SK-N-SH (cell line): ENCODE results near the gene PTPN6. TPM values are rescaled to one million over a fixed set of nuclear protein-coding genes. Genes with fewer than 3 reads are reported as not detected.

Experiments
- CTCF ChIA-PET: fragments of 300-600, 350-600 bp; formaldehyde crosslinking; extraction: SDS; loops from one replicate; lab custom pipeline; 2021; lab: Yijun Ruan, JAX
- POLR2A ChIA-PET: fragments of 350-600 bp; sonication (Branson Sonifier 250); formaldehyde crosslinking; extraction: SDS; loops from one replicate; lab custom pipeline; 2020; ENCODE audit warnings: antibody characterized with exemption, inconsistent platforms; lab: Yijun Ruan, JAX
- DNase-seq: peaks from one replicate; pipeline ENCODE4 v3.0.0; 2012
- H2AFZ ChIP-seq: fragments of 200-600 bp; sonication (generic); 2 replicates; pipeline ENCODE4 v1.8.1; 2016; ENCODE audit warnings: antibody characterized with exemption, mild to moderate bottlenecking, low read depth
- H3F3A ChIP-seq: fragments of 200-600 bp; sonication (generic); replicated peaks from 2 replicates; pipeline ENCODE3; 2016; ENCODE audit warnings: antibody characterized with exemption, mild to moderate bottlenecking; ENCODE audit not compliant: insufficient read depth
- H3K27ac ChIP-seq, 2 experiments: fragments of 200-500 bp in 1 of 2; fragments of 200-600 bp in 1 of 2; sonication (Bioruptor generic) in 1 of 2; sonication (generic), shearing (Covaris generic) in 1 of 2; 2 replicates each; pipeline versions ENCODE4 v1.5.1 to v1.6.1; 2014 to 2016; ENCODE audit warnings: low read depth in 2 of 2, inconsistent platforms in 1 of 2, low read length in 1 of 2, mild to moderate bottlenecking in 1 of 2, mixed read lengths in 1 of 2
- H3K27me3 ChIP-seq: fragments of 200-600 bp; sonication (generic), shearing (Covaris generic); 2 replicates; pipeline ENCODE4 v1.6.1; 2016; ENCODE audit warnings: mixed run types; ENCODE audit not compliant: insufficient read depth
- H3K36me3 ChIP-seq, 2 experiments: fragments of 200-500 bp in 1 of 2; fragments of 200-600 bp in 1 of 2; sonication (Bioruptor generic) in 1 of 2; sonication (generic) in 1 of 2; replicated peaks in 1 of 2; 2 replicates each; pipeline versions ENCODE3 to v1.5.1; 2014 to 2016; ENCODE audit warnings: low read length in 1 of 2, mild to moderate bottlenecking in 1 of 2; ENCODE audit not compliant: insufficient read depth in 2 of 2, control insufficient read depth in 1 of 2
- H3K4me1 ChIP-seq, 2 experiments: fragments of 200-500 bp in 1 of 2; fragments of 200-600 bp in 1 of 2; sonication (Bioruptor generic) in 1 of 2; sonication (generic), shearing (Covaris generic) in 1 of 2; 2 replicates each; pipeline versions ENCODE4 v1.5.1 to v1.6.1; 2014 to 2016; ENCODE audit warnings: low read depth in 1 of 2, low read length in 1 of 2, mixed run types in 1 of 2; ENCODE audit not compliant: insufficient read depth in 2 of 2, control insufficient read depth in 1 of 2
- H3K4me2 ChIP-seq: fragments of 200-600 bp; sonication (generic), shearing (Covaris generic); 2 replicates; pipeline ENCODE4 v1.6.1; 2017; ENCODE audit warnings: mixed run types
- H3K4me3 ChIP-seq, 2 experiments: fragments of 200-500 bp in 1 of 2; fragments of 200-600 bp in 1 of 2; sonication (Bioruptor generic) in 1 of 2; sonication (generic), shearing (Covaris generic) in 1 of 2; 2 replicates each; pipeline versions ENCODE4 v1.5.1 to v1.8.1; 2014 to 2016; ENCODE audit warnings: low read depth in 2 of 2, inconsistent platforms in 1 of 2, low read length in 1 of 2, mild to moderate bottlenecking in 1 of 2, mixed read lengths in 1 of 2, moderate library complexity in 1 of 2
- H3K79me2 ChIP-seq: fragments of 200-600 bp; sonication (generic); 2 replicates; pipeline ENCODE4 v1.8.1; 2017; ENCODE audit warnings: mild to moderate bottlenecking; ENCODE audit not compliant: insufficient read depth
- H3K9ac ChIP-seq: fragments of 200-600 bp; sonication (generic); 2 replicates; pipeline ENCODE4 v1.6.1; 2017; ENCODE audit warnings: mixed run types
- H3K9me2 ChIP-seq: fragments of 200-600 bp; sonication (generic); 2 replicates; pipeline ENCODE4 v1.6.1; 2017; ENCODE audit warnings: mixed run types
- H3K9me3 ChIP-seq: fragments of 200-600 bp; sonication (generic); 2 replicates; pipeline ENCODE4 v1.6.1; 2017; ENCODE audit warnings: mixed run types, mild to moderate bottlenecking, moderate library complexity
- H4K20me1 ChIP-seq: fragments of 200-600 bp; sonication (generic); 2 replicates; pipeline ENCODE4 v1.6.1; 2017; ENCODE audit warnings: mild to moderate bottlenecking, mixed run types; ENCODE audit not compliant: insufficient read depth
- ELF1 ChIP-seq: IDR thresholded peaks from 2 replicates; pipeline ENCODE4 v1.4.0; 2012
- EP300 ChIP-seq, 2 experiments: IDR thresholded peaks; 2 replicates each; pipeline versions ENCODE4 v1.4.0 to v1.6.1; 2012; ENCODE audit warnings: borderline replicate concordance in 1 of 2, low read depth in 1 of 2, low read length in 1 of 2
- FOSL2 ChIP-seq: IDR thresholded peaks from 2 replicates; pipeline ENCODE4 v1.4.0; 2012; ENCODE audit warnings: low read depth, mild to moderate bottlenecking, moderate library complexity, borderline replicate concordance
- FOXJ3 ChIP-seq: sonication (generic); formaldehyde crosslinking; IDR thresholded peaks from 2 replicates; pipeline ENCODE4 v1.5.1; 2020; ENCODE audit warnings: mild to moderate bottlenecking, missing genetic modification reagents
- FOXM1 ChIP-seq: IDR thresholded peaks from 2 replicates; pipeline ENCODE4 v1.4.0; 2012; ENCODE audit warnings: low read depth, mild to moderate bottlenecking
- GATA2 ChIP-seq: sonication (generic); formaldehyde crosslinking; IDR thresholded peaks from 2 replicates; pipeline ENCODE4 v1.5.0; 2020; ENCODE audit warnings: mild to moderate bottlenecking, missing genetic modification reagents
- JUND ChIP-seq: IDR thresholded peaks from 2 replicates; pipeline ENCODE4 v1.4.0; 2012
- MEF2A ChIP-seq: IDR thresholded peaks from 2 replicates; pipeline ENCODE4 v1.4.0; 2012; ENCODE audit warnings: low read depth, borderline replicate concordance
- NRF1 ChIP-seq: IDR thresholded peaks from 2 replicates; pipeline ENCODE4 v1.6.1; 2012; ENCODE audit warnings: low read depth, mild to moderate bottlenecking, low read length
- RCOR1 ChIP-seq: fragments of 150-350 bp; IDR thresholded peaks from 2 replicates; pipeline ENCODE4 v1.6.1; 2017; ENCODE audit warnings: antibody characterized with exemption, low read length
- RFX5 ChIP-seq: IDR thresholded peaks from 2 replicates; pipeline ENCODE4 v1.6.1; 2012; ENCODE audit warnings: mild to moderate bottlenecking, improper control_type of control experiment, low read length
- SMC3 ChIP-seq: IDR thresholded peaks from 2 replicates; pipeline ENCODE4 v1.6.1; 2012; ENCODE audit warnings: low read depth, low read length, improper control_type of control experiment
- TAF1 ChIP-seq: IDR thresholded peaks from 2 replicates; pipeline ENCODE4 v1.6.1; 2012; ENCODE audit warnings: low read depth, mild to moderate bottlenecking, low read length, moderate library complexity, borderline replicate concordance
- USF2 ChIP-seq: fragments of 150-350 bp; IDR thresholded peaks from 2 replicates; pipeline ENCODE4 v1.6.1; 2017; ENCODE audit warnings: antibody characterized with exemption, low read length, low read depth, borderline replicate concordance
- WGBS: methylation state at CpG from one replicate; pipeline ENCODE4 v1.1.6; 2017; ENCODE audit warnings: low lambda C conversion rate; 5-methylcytosine and 5-hydroxymethylcytosine counted together
- polyA plus RNA-seq, 3 experiments: library from polyadenylated mRNA; depleted of rRNA; stranded (reverse); fragments of >200 nt; gene quantifications; 2 replicates each; pipeline ENCODE4 v1.2.3, GENCODE V29; 2012
- TF ChIP-seq, protein P1 (sequence below): IDR thresholded peaks from 2 replicates; pipeline ENCODE4 v1.6.1; 2012; ENCODE audit warnings: mild to moderate bottlenecking, low read depth, low read length, moderate library complexity
- TF ChIP-seq, protein P2 (sequence below): IDR thresholded peaks from 2 replicates; pipeline ENCODE4 v1.4.0; 2012; ENCODE audit warnings: low read depth, borderline replicate concordance
- TF ChIP-seq, protein P3 (sequence below): IDR thresholded peaks from 2 replicates; pipeline ENCODE4; 2012

PTPN6 gene
- polyA plus RNA-seq, 1 of the 3 experiments (the other 2 are of a cell fraction) = 0.12 TPM

GRCh38 chr12:7008864-7009263, 57.7 kb downstream of the PTPN6 start:
- no peaks in the 10 kb centered on the region for H3K9me3 ChIP-seq
- H3K27me3 ChIP-seq = no peaks in the 10 kb centered on the region
- H3K36me3 ChIP-seq = peaks cover 7 to 8% of the 10 kb centered on the region in 2 experiments
- no peak overlapping the region for H2AFZ ChIP-seq
- no peaks in the 10 kb centered on the region for H3K9me2 ChIP-seq
- H3F3A ChIP-seq = no peaks in the 10 kb centered on the region
- H3K4me1 ChIP-seq = no peaks in the 10 kb centered on the region; a peak in 1 of 4 replicates
- CTCF ChIA-PET = interaction anchor here (1.4 to 1.5 kb wide), 2 partner anchors 44 to 136 kb away, joined by 4 to 5 read pairs; no protein-coding TSS in a partner anchor
- H3K79me2 ChIP-seq = no peaks in the 10 kb centered on the region
- H3K9ac ChIP-seq = no peak overlapping the region
- POLR2A ChIA-PET = interaction anchor here (1.2 kb wide), 1 partner anchor 9 kb away, joined by 4 read pairs; the partner anchor contains the start of gene LPCAT3
- no peak overlapping the region for H3K4me2 ChIP-seq
- no peak for DNase-seq
- no peak overlapping the region for H3K4me3 ChIP-seq
- TF ChIP-seq RCOR1 (no peak), FOXJ3 (CRISPR knock-in tag) (no peak), JUND (no peak), FOXM1 (no peak), MEF2A (no peak), GATA2 (CRISPR knock-in tag) (no peak), ELF1 (no peak)
- TF ChIP-seq, protein P1, sequence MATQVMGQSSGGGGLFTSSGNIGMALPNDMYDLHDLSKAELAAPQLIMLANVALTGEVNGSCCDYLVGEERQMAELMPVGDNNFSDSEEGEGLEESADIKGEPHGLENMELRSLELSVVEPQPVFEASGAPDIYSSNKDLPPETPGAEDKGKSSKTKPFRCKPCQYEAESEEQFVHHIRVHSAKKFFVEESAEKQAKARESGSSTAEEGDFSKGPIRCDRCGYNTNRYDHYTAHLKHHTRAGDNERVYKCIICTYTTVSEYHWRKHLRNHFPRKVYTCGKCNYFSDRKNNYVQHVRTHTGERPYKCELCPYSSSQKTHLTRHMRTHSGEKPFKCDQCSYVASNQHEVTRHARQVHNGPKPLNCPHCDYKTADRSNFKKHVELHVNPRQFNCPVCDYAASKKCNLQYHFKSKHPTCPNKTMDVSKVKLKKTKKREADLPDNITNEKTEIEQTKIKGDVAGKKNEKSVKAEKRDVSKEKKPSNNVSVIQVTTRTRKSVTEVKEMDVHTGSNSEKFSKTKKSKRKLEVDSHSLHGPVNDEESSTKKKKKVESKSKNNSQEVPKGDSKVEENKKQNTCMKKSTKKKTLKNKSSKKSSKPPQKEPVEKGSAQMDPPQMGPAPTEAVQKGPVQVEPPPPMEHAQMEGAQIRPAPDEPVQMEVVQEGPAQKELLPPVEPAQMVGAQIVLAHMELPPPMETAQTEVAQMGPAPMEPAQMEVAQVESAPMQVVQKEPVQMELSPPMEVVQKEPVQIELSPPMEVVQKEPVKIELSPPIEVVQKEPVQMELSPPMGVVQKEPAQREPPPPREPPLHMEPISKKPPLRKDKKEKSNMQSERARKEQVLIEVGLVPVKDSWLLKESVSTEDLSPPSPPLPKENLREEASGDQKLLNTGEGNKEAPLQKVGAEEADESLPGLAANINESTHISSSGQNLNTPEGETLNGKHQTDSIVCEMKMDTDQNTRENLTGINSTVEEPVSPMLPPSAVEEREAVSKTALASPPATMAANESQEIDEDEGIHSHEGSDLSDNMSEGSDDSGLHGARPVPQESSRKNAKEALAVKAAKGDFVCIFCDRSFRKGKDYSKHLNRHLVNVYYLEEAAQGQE = no peak
- TF ChIP-seq, protein P2, sequence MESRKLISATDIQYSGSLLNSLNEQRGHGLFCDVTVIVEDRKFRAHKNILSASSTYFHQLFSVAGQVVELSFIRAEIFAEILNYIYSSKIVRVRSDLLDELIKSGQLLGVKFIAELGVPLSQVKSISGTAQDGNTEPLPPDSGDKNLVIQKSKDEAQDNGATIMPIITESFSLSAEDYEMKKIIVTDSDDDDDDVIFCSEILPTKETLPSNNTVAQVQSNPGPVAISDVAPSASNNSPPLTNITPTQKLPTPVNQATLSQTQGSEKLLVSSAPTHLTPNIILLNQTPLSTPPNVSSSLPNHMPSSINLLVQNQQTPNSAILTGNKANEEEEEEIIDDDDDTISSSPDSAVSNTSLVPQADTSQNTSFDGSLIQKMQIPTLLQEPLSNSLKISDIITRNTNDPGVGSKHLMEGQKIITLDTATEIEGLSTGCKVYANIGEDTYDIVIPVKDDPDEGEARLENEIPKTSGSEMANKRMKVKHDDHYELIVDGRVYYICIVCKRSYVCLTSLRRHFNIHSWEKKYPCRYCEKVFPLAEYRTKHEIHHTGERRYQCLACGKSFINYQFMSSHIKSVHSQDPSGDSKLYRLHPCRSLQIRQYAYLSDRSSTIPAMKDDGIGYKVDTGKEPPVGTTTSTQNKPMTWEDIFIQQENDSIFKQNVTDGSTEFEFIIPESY = no peak
- TF ChIP-seq, all 33 proteins: peak for 0
- Histone ChIP-seq H3K27ac (no peak overlapping the region), H4K20me1 (no peaks in the 10 kb centered on the region)
- 90% methylated on average over 2 of the region's 2 CpGs for WGBS

- no peaks in the 10 kb centered on the region for H3K9me3 ChIP-seq
- H3K79me2 ChIP-seq = no peaks in the 10 kb centered on the region
- H2AFZ ChIP-seq = no peak overlapping the region
- no peaks in the 10 kb centered on the region; a peak in 1 of 4 replicates for H3K4me1 ChIP-seq
- H3K9me2 ChIP-seq = no peaks in the 10 kb centered on the region
- POLR2A ChIA-PET = interaction anchor here (1.0 kb wide), 1 partner anchor 9 kb away, joined by 4 read pairs; the partner anchor contains the start of gene LPCAT3
- no peaks in the 10 kb centered on the region for H3K27me3 ChIP-seq
- no peaks in the 10 kb centered on the region for H3F3A ChIP-seq
- CTCF ChIA-PET = interaction anchor here (1.0 to 1.4 kb wide), 3 partner anchors 34 to 135 kb away, joined by 3 to 4 read pairs (median 3); no protein-coding TSS in a partner anchor
- no peak overlapping the region for H3K4me2 ChIP-seq
- H3K27ac ChIP-seq = no peak overlapping the region
- H3K4me3 ChIP-seq = no peak overlapping the region
- DNase-seq = no peak
- no peak overlapping the region for H3K9ac ChIP-seq
- TF ChIP-seq, protein P3, sequence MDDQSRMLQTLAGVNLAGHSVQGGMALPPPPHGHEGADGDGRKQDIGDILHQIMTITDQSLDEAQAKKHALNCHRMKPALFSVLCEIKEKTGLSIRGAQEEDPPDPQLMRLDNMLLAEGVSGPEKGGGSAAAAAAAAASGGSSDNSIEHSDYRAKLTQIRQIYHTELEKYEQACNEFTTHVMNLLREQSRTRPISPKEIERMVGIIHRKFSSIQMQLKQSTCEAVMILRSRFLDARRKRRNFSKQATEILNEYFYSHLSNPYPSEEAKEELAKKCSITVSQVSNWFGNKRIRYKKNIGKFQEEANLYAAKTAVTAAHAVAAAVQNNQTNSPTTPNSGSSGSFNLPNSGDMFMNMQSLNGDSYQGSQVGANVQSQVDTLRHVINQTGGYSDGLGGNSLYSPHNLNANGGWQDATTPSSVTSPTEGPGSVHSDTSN = no peak
- TF ChIP-seq ELF1 (no peak), FOXM1 (no peak), SMC3 (no peak), TAF1 (no peak), USF2 (no peak), EP300 (IDR thresholded peaks at IDR 0.05; ENCODE audit: borderline replicate concordance in 1 of 2, low read depth in 1 of 2, low read length in 1 of 2) (no peak), NRF1 (no peak), RCOR1 (no peak), FOSL2 (no peak), RFX5 (no peak)
- TF ChIP-seq, protein P2 = no peak
- peaks cover 8 to 10% of the 10 kb centered on the region in 2 experiments for H3K36me3 ChIP-seq
- no peaks in the 10 kb centered on the region for H4K20me1 ChIP-seq
Measured at GRCh38 chr12:7009512-7009911, 58.4 kb downstream of the PTPN6 start.
